Activated gamma-delta T cell (primary cell): ENCODE measurements around the gene FNDC3B.

Experiments
- DNase-seq: peaks from one replicate; lab custom pipeline; 2025; lab: John Stamatoyannopoulos, UW

The FNDC3B gene

GRCh38 chr3:172135185-172135584 lies 95.8 kb downstream of the FNDC3B start:
- no peak for DNase-seq

- DNase-seq = no peak
These were observed 96.4 kb downstream of the FNDC3B start for GRCh38 chr3:172135820-172136219.

- no peak for DNase-seq
These were observed 97.0 kb downstream of the FNDC3B start for GRCh38 chr3:172136330-172136729.

GRCh38 chr3:172137287-172138192 lies 98.2 kb downstream of the FNDC3B start:
- DNase-seq = no peak

GRCh38 chr3:172138193-172138537 lies 98.8 kb downstream of the FNDC3B start:
- DNase-seq = no peak

- DNase-seq = no peak
These were observed 99.6 kb downstream of the FNDC3B start for GRCh38 chr3:172138792-172139507.

GRCh38 chr3:172139528-172140276 lies 100.3 kb downstream of the FNDC3B start:
- no peak for DNase-seq

- DNase-seq = no peak
These were observed 101.4 kb downstream of the FNDC3B start for GRCh38 chr3:172140499-172141391.

GRCh38 chr3:172142051-172142863 lies 102.9 kb downstream of the FNDC3B start:
- no peak for DNase-seq

- DNase-seq = no peak
These were observed 103.6 kb downstream of the FNDC3B start for GRCh38 chr3:172142864-172143451.

GRCh38 chr3:172143739-172144497 lies 104.5 kb downstream of the FNDC3B start:
- DNase-seq = no peak

- no peak for DNase-seq
These were observed 105.2 kb downstream of the FNDC3B start for GRCh38 chr3:172144601-172145000.

- no peak for DNase-seq
These were observed 105.8 kb downstream of the FNDC3B start for GRCh38 chr3:172145031-172145686.

GRCh38 chr3:172146349-172146748 lies 107.0 kb downstream of the FNDC3B start:
- DNase-seq = no peak

GRCh38 chr3:172147113-172147818 lies 107.9 kb downstream of the FNDC3B start:
- DNase-seq = no peak

GRCh38 chr3:172148241-172148640 lies 108.9 kb downstream of the FNDC3B start:
- DNase-seq = no peak

GRCh38 chr3:172148702-172149565 lies 109.6 kb downstream of the FNDC3B start:
- DNase-seq = no peak
